ENCODE results near the gene DAP. TPM values are rescaled to one million over a fixed set of nuclear protein-coding genes. Genes with fewer than 3 reads are reported as not detected.

DAP gene
- total RNA-seq = 45.2 and 52.5 TPM in 2 replicates

DNA sequence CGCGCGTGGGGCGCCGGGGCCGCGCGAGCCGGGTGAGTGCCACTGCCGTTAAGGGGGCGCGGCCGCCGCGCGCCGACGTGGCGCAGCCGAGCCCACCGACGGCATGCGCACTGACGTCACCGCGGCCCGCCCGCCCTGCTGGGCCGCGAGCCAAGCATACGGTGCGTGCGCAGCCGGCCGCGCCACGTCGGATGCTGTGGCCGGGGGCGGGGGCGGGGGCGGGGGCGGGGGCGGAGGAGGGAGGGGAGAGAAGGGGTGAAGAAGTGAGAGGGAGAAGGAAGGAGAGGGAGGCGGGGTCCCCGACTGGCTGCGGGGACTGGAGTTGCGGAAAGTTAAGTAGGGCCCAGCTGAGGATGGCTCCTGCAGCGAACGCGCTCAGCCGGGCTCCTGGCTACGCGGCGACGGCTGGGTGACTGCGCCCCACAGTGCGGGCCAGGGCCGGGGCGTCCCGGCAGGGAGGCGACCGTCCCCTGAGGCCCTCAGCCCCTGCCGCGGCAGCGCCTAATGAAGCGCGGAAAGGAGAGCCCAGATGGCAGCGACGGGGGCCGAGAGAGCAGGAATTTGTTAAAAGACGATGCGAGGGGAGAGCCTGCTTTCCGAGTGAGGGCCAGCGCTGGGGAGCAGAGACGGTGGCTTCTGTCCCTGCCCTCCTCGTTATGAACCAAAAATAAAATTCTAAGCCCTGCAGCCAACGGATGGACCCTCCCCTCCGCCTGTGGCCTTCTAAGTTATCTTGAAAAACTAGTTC lies at the start of gene DAP:
Gene DAP (minus strand): TSS at position 50 of the 748 bp plus-strand sequence. CDS start 166 bp downstream, outside the sequence.

Other genes starting within 250 kb of the DAP start
- 3.7 and 4.0 TPM in 2 replicates for gene ANKRD33B, start 197.2 kb downstream of the DAP start, total RNA-seq